GM12891 (cell line): ENCODE results near the gene TUT4.

Experiments used
- DNase-seq: peaks from one replicate; pipeline ENCODE4 v3.0.0; 2011; ENCODE audit warnings: low spot score; ENCODE audit not compliant: insufficient read length
- FAIRE-seq: peaks from 2 replicates; lab custom pipeline; 2011; peaks lifted over from hg19 to GRCh38; lab: Jason Lieb, UNC
- PAX5 ChIP-seq: IDR thresholded peaks from 2 replicates; pipeline ENCODE4 v1.6.1; 2011; ENCODE audit warnings: low read length, moderate library complexity, mild to moderate bottlenecking; ENCODE audit not compliant: insufficient read depth, severe bottlenecking
- POLR2A ChIP-seq: IDR thresholded peaks from 2 replicates; pipeline ENCODE4 v1.6.1; 2011; ENCODE audit warnings: low read depth, low read length, control low read depth
- POLR2AphosphoS5 ChIP-seq: IDR thresholded peaks from 2 replicates; pipeline ENCODE4 v1.6.1; 2011; ENCODE audit warnings: low read depth, low read length, control low read depth
- POU2F2 ChIP-seq: IDR thresholded peaks from 2 replicates; pipeline ENCODE4 v1.6.1; 2011; ENCODE audit warnings: low read depth, mild to moderate bottlenecking, control low read depth, low read length, moderate library complexity
- SPI1 ChIP-seq: IDR thresholded peaks from 2 replicates; pipeline ENCODE4 v1.6.1; 2011; ENCODE audit warnings: low read depth, low read length, control low read depth
- TAF1 ChIP-seq: IDR thresholded peaks from 2 replicates; pipeline ENCODE4 v1.6.1; 2011; ENCODE audit warnings: low read depth, low read length, control low read depth

TUT4 gene

GRCh38 chr1:52511851-52512615, 40.9 kb downstream of the TUT4 start:
- no peak for FAIRE-seq
- TF ChIP-seq TAF1 = no peak
- no peak for TF ChIP-seq POU2F2
- no peak for TF ChIP-seq SPI1
- no peak for TF ChIP-seq PAX5
- TF ChIP-seq POLR2A = no peak
- TF ChIP-seq POLR2AphosphoS5 = no peak
- DNase-seq = no peak

GRCh38 chr1:52511439-52511838, 41.5 kb downstream of the TUT4 start:
- TF ChIP-seq POU2F2 = no peak
- TF ChIP-seq POLR2A = no peak
- no peak for TF ChIP-seq SPI1
- no peak for TF ChIP-seq PAX5
- TF ChIP-seq TAF1 = no peak
- no peak for TF ChIP-seq POLR2AphosphoS5
- DNase-seq (no peak), FAIRE-seq (no peak)

GRCh38 chr1:52506920-52507546, 45.9 kb downstream of the TUT4 start:
- TF ChIP-seq POLR2AphosphoS5 (no peak), SPI1 (no peak), TAF1 (no peak), PAX5 (no peak), POU2F2 (no peak), POLR2A (no peak)
- no peak for FAIRE-seq

GRCh38 chr1:52506349-52506748, 46.5 kb downstream of the TUT4 start:
- FAIRE-seq (no peak), DNase-seq (no peak)
- TF ChIP-seq POLR2AphosphoS5 = no peak
- TF ChIP-seq SPI1 = no peak
- no peak for TF ChIP-seq POLR2A
- no peak for TF ChIP-seq POU2F2
- TF ChIP-seq PAX5 = no peak
- TF ChIP-seq TAF1 = no peak

More at GRCh38 chr1:52506920-52507546, 45.9 kb downstream of the TUT4 start:
- no peak for DNase-seq

- no peak for FAIRE-seq
- no peak for TF ChIP-seq PAX5
- TF ChIP-seq SPI1 = no peak
- no peak for TF ChIP-seq POU2F2
- TF ChIP-seq TAF1 = no peak
- no peak for TF ChIP-seq POLR2A
- TF ChIP-seq POLR2AphosphoS5 = no peak
These were observed 48.2 kb downstream of the TUT4 start for GRCh38 chr1:52504720-52505119.

GRCh38 chr1:52503706-52504105, 49.2 kb downstream of the TUT4 start:
- TF ChIP-seq TAF1 = no peak
- TF ChIP-seq POLR2AphosphoS5 = no peak
- no peak for TF ChIP-seq POU2F2
- no peak for TF ChIP-seq PAX5
- TF ChIP-seq SPI1 = no peak
- no peak for TF ChIP-seq POLR2A
- DNase-seq (no peak), FAIRE-seq (no peak)

More at GRCh38 chr1:52504720-52505119, 48.2 kb downstream of the TUT4 start:
- DNase-seq = no peak

GRCh38 chr1:52502789-52503188, 50.1 kb downstream of the TUT4 start:
- TF ChIP-seq POLR2A = no peak
- TF ChIP-seq POU2F2 = no peak
- no peak for TF ChIP-seq TAF1
- TF ChIP-seq POLR2AphosphoS5 = no peak
- no peak for TF ChIP-seq SPI1
- no peak for TF ChIP-seq PAX5
- FAIRE-seq (no peak), DNase-seq (no peak)

- FAIRE-seq (no peak), DNase-seq (no peak)
- no peak for TF ChIP-seq PAX5
- no peak for TF ChIP-seq POLR2A
These were observed 65.3 kb downstream of the TUT4 start for GRCh38 chr1:52487632-52488031.

GRCh38 chr1:52482326-52483004, 70.4 kb downstream of the TUT4 start:
- DNase-seq (no peak), FAIRE-seq (no peak)
- TF ChIP-seq TAF1 (no peak), POU2F2 (no peak), POLR2A (no peak), SPI1 (no peak), POLR2AphosphoS5 (no peak), PAX5 (no peak)

GRCh38 chr1:52479076-52479475, 73.8 kb downstream of the TUT4 start:
- no peak for DNase-seq
- TF ChIP-seq PAX5 = no peak
- no peak for TF ChIP-seq POLR2AphosphoS5
- no peak for TF ChIP-seq POLR2A
- no peak for TF ChIP-seq SPI1
- no peak for TF ChIP-seq TAF1
- no peak for TF ChIP-seq POU2F2
- FAIRE-seq = no peak
